Amygdala (tissue), 56 donors: Measurements from ENCODE around the gene SNRPB.

Experiments used
- DNase-seq, 56 donors: peaks; one replicate each; lab custom pipeline; 2025; lab: John Stamatoyannopoulos, UW

SNRPB gene

DNA sequence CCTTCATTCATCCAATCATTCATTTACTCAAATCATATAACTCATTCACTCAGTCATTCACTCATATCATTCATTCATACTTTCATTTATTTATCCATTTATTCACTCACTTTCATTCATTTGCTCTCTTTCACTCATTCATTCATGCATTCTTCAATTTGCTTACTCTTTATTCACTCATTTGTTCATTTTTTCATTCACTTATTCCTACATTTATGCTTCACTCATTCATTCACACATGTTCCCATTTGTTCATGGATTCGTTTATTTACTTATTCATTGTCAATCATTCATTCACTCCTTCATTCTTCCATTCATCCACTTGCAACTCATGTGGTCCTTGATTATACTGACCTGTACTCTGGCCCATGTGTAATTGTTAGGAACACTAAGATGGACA, 39.4 kb downstream of the SNRPB start:
- DNase-seq: no peak

- DNase-seq: no peak
Measured at GRCh38 chr20:2430538-2430937, 40.1 kb downstream of the SNRPB start.

- DNase-seq: no peak
Measured at GRCh38 chr20:2429051-2429450, 41.5 kb downstream of the SNRPB start.

DNA sequence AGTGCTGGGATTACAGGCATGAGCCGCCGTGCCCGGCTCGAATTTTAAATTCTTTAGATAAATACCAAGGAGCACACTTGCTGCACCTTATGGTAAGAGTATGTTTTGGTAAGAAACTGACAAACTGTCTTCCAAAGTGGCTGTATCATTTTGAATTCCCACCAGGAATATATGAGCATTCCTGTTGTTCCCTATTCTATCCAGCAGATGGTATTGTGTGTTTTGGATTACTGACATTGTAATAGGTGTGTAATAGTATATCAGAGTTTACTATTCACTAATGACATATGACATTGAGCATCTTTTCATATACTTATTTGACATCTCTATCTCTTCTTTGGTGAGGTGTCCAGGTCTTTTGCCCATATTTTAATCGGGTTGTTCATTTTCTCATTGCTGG, 49.3 kb downstream of the SNRPB start:
- DNase-seq: no peak

DNA sequence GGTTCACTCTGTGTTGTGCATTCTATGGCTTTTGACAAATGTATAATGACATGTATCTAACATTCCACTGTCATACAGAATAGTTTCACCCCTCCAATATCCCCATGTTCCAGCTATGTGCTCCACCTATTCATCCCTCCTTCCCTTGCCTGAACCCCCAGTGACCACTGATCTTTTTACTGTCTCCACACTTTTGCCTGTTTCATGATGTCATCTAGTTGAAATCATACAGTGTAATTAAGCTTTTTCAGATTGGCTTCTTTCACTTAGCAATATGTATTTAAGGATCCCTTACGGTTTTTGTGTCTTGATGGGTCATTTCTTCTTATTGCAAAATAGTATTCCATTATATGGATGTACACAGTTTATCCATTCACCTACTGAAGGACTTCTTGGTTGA, 50.1 kb downstream of the SNRPB start:
- DNase-seq: no peak

DNA sequence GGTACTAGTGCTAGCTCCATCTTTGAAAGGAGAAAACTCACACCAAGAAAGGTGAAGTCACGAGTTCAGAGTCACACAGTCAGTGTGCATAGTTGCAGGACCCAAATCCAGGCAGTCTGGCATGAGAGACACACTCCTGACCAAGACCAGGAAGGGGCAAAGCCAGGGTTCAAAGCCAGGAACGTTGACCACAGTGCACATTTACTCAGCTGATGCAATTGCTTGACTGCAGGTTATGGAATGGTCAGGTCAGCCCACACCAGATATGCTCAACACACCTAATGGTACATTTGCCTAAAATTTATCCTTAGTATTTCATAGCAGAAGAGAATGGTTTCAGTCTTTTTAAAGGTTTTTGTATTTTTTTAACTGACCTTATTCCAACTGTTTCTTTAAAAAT, 52.2 kb downstream of the SNRPB start:
- DNase-seq: no peak

- no peak for DNase-seq
Measured at GRCh38 chr20:2417213-2417541, 53.4 kb downstream of the SNRPB start.

- no peak for DNase-seq
Measured at GRCh38 chr20:2416541-2417212, 53.9 kb downstream of the SNRPB start.
